IMR-90 (cell line): ENCODE data around the gene ATP1A1.

Experiments used
- MAZ ChIP-seq: IDR thresholded peaks from 2 replicates; pipeline ENCODE4 v1.6.1; 2012; ENCODE audit warnings: low read depth, mild to moderate bottlenecking, low read length, improper control_type of control experiment, moderate library complexity, borderline replicate concordance
- TF ChIP-seq, protein P1 (sequence below): conservative IDR thresholded peaks from 2 replicates; pipeline ENCODE4 v1.5.1; 2012; ENCODE audit warnings: mild to moderate bottlenecking, low read depth, low read length, improper control_type of control experiment

DNA sequence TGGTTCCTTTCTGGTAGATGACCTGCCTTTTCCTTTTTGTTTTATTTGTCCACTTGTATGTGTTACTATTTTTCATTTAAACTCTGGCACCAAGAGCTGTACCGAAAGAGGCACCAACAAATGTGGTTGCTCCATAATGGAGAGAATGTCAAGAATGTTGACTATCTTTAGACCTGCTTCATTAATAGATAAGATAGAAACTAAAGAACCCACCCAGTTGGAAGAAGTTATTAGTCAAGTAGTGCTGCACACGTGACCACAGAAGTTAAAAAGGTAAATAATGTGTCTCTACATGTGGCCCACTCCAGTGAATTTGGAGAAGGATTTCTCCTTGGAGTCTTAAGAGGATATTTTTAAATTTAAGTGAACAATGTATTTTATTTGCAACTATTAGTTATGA is 9.3 kb downstream of the ATP1A1 start:
- no peak for TF ChIP-seq MAZ
- TF ChIP-seq, protein P1, sequence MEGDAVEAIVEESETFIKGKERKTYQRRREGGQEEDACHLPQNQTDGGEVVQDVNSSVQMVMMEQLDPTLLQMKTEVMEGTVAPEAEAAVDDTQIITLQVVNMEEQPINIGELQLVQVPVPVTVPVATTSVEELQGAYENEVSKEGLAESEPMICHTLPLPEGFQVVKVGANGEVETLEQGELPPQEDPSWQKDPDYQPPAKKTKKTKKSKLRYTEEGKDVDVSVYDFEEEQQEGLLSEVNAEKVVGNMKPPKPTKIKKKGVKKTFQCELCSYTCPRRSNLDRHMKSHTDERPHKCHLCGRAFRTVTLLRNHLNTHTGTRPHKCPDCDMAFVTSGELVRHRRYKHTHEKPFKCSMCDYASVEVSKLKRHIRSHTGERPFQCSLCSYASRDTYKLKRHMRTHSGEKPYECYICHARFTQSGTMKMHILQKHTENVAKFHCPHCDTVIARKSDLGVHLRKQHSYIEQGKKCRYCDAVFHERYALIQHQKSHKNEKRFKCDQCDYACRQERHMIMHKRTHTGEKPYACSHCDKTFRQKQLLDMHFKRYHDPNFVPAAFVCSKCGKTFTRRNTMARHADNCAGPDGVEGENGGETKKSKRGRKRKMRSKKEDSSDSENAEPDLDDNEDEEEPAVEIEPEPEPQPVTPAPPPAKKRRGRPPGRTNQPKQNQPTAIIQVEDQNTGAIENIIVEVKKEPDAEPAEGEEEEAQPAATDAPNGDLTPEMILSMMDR, result no peak
